GM12892 (cell line): ENCODE results near the gene KCNJ12.
"Not testable (repeated sequence)": the region's sequence is repeated elsewhere in the genome, so short reads cannot be mapped to it uniquely, and the experiment has no call there.

Source experiments
- DNase-seq: peaks from one replicate; pipeline ENCODE4 v3.0.0; 2011; ENCODE audit not compliant: insufficient read length
- FAIRE-seq: peaks from 2 replicates; lab custom pipeline; 2011; peaks lifted over from hg19 to GRCh38; lab: Jason Lieb, UNC
- POLR2A ChIP-seq: IDR thresholded peaks from 2 replicates; pipeline ENCODE4 v1.6.1; 2011; ENCODE audit warnings: low read depth, low read length, control low read depth
- POLR2AphosphoS5 ChIP-seq: IDR thresholded peaks from 2 replicates; pipeline ENCODE4 v1.6.1; 2011; ENCODE audit warnings: low read depth, low read length, control low read depth
- TAF1 ChIP-seq: IDR thresholded peaks from 2 replicates; pipeline ENCODE4 v1.6.1; 2011; ENCODE audit warnings: low read depth, mild to moderate bottlenecking, control low read depth, low read length, borderline replicate concordance

KCNJ12 gene

GRCh38 chr17:21454441-21454840, 78.3 kb downstream of the KCNJ12 start:
- no peak for FAIRE-seq
- TF ChIP-seq POLR2A = no peak
- TF ChIP-seq POLR2AphosphoS5 = no peak
- TF ChIP-seq TAF1 = no peak

GRCh38 chr17:21455761-21456160, 79.6 kb downstream of the KCNJ12 start:
- no peak for TF ChIP-seq TAF1
- FAIRE-seq = no peak
- DNase-seq = no peak

More at GRCh38 chr17:21454441-21454840, 78.3 kb downstream of the KCNJ12 start:
- no peak for DNase-seq

- not testable (repeated sequence) for DNase-seq, FAIRE-seq
Measured at GRCh38 chr17:21456449-21456848, 80.3 kb downstream of the KCNJ12 start.

DNA sequence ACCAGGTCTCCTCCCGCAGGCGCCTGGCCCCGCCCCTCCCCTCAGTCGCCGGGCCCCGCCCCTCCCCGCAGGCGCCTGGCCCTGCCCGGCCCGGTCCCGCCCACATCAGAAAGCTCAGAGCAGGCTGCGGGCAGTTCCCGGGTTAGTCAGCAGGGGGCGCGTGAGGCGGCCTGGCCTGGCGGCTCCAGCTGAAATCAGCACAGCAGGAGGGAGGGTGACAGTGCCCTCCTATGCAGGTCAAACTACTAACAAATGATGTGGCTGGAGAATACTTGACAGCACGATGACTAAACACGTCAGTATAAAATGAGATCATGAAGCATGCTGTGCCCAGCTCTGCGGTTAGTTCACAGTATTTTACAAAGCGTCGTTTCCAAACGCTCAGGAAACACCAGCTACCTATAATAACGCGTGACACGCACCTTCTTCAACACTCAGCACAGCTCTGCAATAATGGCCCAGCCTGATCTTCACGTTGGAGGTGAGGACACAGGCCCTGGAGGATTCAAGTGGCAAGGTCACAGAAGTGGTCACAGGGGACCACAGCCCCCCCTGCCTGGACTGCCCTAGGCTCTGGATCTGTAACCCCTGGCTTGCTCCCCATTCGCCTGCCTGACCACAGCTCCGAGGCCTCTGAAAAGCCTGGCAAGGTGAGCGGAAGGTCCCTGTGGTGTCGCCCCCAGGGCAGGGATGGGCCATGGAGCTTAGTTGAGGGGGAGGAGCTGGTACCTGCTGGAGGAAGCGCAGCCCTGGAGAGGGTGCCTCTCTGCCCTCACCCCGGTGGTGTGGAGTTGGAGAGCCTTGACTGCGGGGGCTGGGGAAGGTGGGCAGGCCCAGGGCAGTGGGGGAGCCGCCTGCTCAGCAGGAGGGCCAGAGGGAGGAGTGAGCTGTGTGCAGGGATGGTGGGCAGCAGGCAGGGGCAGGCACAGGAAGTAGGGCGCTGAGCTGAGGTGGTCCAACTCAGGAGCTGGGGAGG, 81.2 kb downstream of the KCNJ12 start:
- DNase-seq (peak; percentile 81), FAIRE-seq (peak; percentile 80)
- TF ChIP-seq TAF1 (no peak), POLR2AphosphoS5 (no peak), POLR2A (no peak)

GRCh38 chr17:21458054-21458453, 81.9 kb downstream of the KCNJ12 start:
- no peak for FAIRE-seq

GRCh38 chr17:21459536-21459935, 83.4 kb downstream of the KCNJ12 start:
- no peak for DNase-seq
- no peak for FAIRE-seq
- no peak for TF ChIP-seq POLR2A
- TF ChIP-seq TAF1 = no peak
- no peak for TF ChIP-seq POLR2AphosphoS5

More at GRCh38 chr17:21458054-21458453, 81.9 kb downstream of the KCNJ12 start:
- no peak for TF ChIP-seq POLR2AphosphoS5
- no peak for TF ChIP-seq TAF1
- no peak for TF ChIP-seq POLR2A
- DNase-seq = no peak

- TF ChIP-seq TAF1 (no peak), POLR2A (no peak), POLR2AphosphoS5 (no peak)
- no peak for FAIRE-seq
- no peak for DNase-seq
Measured at GRCh38 chr17:21460358-21460757, 84.2 kb downstream of the KCNJ12 start.

DNA sequence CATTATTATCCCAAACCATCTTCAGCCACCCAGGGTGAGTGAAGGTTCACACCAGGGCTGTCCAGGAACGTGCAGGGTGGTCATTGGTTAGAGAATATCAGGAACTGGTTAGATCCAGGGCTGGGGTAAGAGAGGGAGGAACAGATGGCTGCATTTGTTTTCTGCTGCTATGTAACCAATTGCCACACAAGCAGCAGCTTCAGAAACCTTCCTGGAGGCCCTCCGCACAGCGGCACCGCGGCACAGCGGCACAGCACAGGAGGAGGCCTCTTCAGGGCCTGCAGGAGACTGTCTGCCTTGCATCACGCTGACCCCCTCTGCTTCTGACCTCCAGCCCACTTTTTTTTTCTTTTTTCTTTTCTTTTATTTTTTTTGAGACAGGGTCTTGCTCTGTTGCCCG, 86.1 kb downstream of the KCNJ12 start:
- FAIRE-seq = no peak
- no peak for TF ChIP-seq TAF1
- TF ChIP-seq POLR2A = no peak
- TF ChIP-seq POLR2AphosphoS5 = no peak
- no peak for DNase-seq

- no peak for FAIRE-seq
- no peak for DNase-seq
- no peak for TF ChIP-seq POLR2A
- no peak for TF ChIP-seq TAF1
- TF ChIP-seq POLR2AphosphoS5 = no peak
Measured at GRCh38 chr17:21463204-21463661, 87.1 kb downstream of the KCNJ12 start.

- TF ChIP-seq POLR2A = no peak
- TF ChIP-seq TAF1 = no peak
- TF ChIP-seq POLR2AphosphoS5 = no peak
- DNase-seq (no peak), FAIRE-seq (no peak)
Measured at GRCh38 chr17:21463779-21464407, 87.7 kb downstream of the KCNJ12 start.

DNA sequence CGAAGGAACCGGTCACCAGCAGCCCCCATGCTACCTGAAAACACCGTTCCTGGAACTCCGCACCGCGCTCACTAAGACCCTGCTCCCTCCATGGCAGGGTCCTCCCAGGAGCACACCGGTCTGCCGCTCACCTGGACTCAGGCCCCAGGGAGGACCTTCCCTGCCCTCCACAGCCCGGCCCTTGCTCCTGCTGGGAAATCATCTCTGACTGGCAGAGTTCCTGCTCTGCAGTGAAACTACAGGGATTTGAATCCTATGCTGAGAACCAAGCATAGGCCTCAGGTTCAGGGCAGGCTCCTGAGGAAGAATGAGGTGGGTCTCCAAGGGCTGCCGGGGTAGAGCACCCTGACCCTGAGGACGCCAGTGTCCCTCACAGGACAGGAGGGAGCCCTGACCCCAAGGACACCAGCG, 88.5 kb downstream of the KCNJ12 start:
- no peak for DNase-seq
- TF ChIP-seq POLR2AphosphoS5 (no peak), TAF1 (no peak), POLR2A (no peak)
- no peak for FAIRE-seq

- no peak for FAIRE-seq
- TF ChIP-seq POLR2AphosphoS5 (no peak), TAF1 (no peak), POLR2A (no peak)
- no peak for DNase-seq
Measured at GRCh38 chr17:21466550-21466949, 90.4 kb downstream of the KCNJ12 start.
